A549 (cell line): ENCODE measurements around the gene PDZD7. TPM values are rescaled to one million over a fixed set of nuclear protein-coding genes. Genes with fewer than 3 reads are reported as not detected.

ENCODE experiments used
- ATAC-seq, 2 experiments: fragments of 200-7000 bp in 1 of 2; fragments of >200 bp in 1 of 2; cut with Nextera tagmentation in 1 of 2; cut with Tn5 transposase in 1 of 2; 3 replicates each; pipeline versions ENCODE4 v1.8.0 to v1.9.1; 2018 to 2020; ENCODE audit warnings: mild to moderate bottlenecking in 1 of 2, moderate library complexity in 1 of 2
- CTCF ChIA-PET: fragments of 300-600 bp; sonication (Branson Sonifier 250); formaldehyde crosslinking; extraction: SDS; loops from one replicate; lab custom pipeline; 2021; ENCODE audit warnings: antibody characterized with exemption, inconsistent platforms; lab: Yijun Ruan, JAX
- POLR2A ChIA-PET: fragments of 350-600 bp; formaldehyde crosslinking; extraction: SDS; loops from one replicate; lab custom pipeline; 2021; ENCODE audit warnings: antibody characterized with exemption, inconsistent platforms; lab: Yijun Ruan, JAX
- DNase-seq, 2 experiments: peaks; one replicate each; pipeline versions ENCODE4 v3.0.0 to v3.0.0-alpha.2; 2011 to 2016; ENCODE audit warnings: low read depth in 1 of 2, low spot score in 1 of 2
- FAIRE-seq: peaks from 2 replicates; lab custom pipeline; 2011; peaks lifted over from hg19 to GRCh38; lab: Jason Lieb, UNC
- H3K27ac ChIP-seq, 2 experiments: fragments of >200 bp; sonication (Bioruptor Twin); formaldehyde crosslinking; 3 replicates each; pipeline ENCODE4 v1.5.1; 2016 to 2017
- H3K4me1 ChIP-seq: fragments of >200 bp; sonication (Bioruptor Twin); formaldehyde crosslinking; 3 replicates; pipeline ENCODE4 v1.6.1; 2016
- H3K4me2 ChIP-seq: fragments of >200 bp; sonication (Bioruptor Twin); formaldehyde crosslinking; 3 replicates; pipeline ENCODE4 v1.6.1; 2016
- H3K4me3 ChIP-seq: fragments of >200 bp; sonication (Bioruptor Twin); formaldehyde crosslinking; 3 replicates; pipeline ENCODE4 v1.5.1; 2016
- H3K9me3 ChIP-seq: fragments of >200 bp; sonication (Bioruptor Twin); formaldehyde crosslinking; 3 replicates; pipeline ENCODE4 v1.6.1; 2016
- BHLHE40 ChIP-seq: IDR thresholded peaks from 2 replicates; pipeline ENCODE4 v1.6.1; 2012; ENCODE audit warnings: low read depth, low read length, inconsistent platforms
- CBX2 ChIP-seq: fragments of 200-600 bp; sonication (generic); IDR thresholded peaks from 2 replicates; pipeline ENCODE4 v1.6.1; 2016; ENCODE audit warnings: low read depth, mild to moderate bottlenecking, borderline replicate concordance
- E2F6 ChIP-seq: IDR thresholded peaks from 2 replicates; pipeline ENCODE4 v1.6.1; 2012; ENCODE audit warnings: low read depth, borderline replicate concordance
- EHMT2 ChIP-seq: fragments of 200-600 bp; sonication (generic); IDR thresholded peaks from 2 replicates; pipeline ENCODE4 v1.6.1; 2016; ENCODE audit warnings: antibody characterized with exemption, low read depth, mild to moderate bottlenecking, moderate library complexity
- EP300 ChIP-seq, 2 experiments: fragments of >200 bp; sonication (Bioruptor Twin); formaldehyde crosslinking; IDR thresholded peaks; 2 replicates in 1 of 2; 3 replicates in 1 of 2; pipeline ENCODE4 v1.6.1; 2016 to 2017
- FOXS1 ChIP-seq: fragments of 250-450 bp; sonication (Bioruptor Pico); IDR thresholded peaks from 2 replicates; pipeline ENCODE4 v1.5.0; 2020; ENCODE audit warnings: mild to moderate bottlenecking, moderate library complexity
- HDAC2 ChIP-seq: fragments of 200-600 bp; sonication (generic); IDR thresholded peaks from 2 replicates; pipeline ENCODE4 v1.6.1; 2016
- HES2 ChIP-seq: fragments of >200 bp; sonication (Bioruptor Twin); formaldehyde crosslinking; IDR thresholded peaks from 2 replicates; pipeline ENCODE4 v1.6.1; 2016
- JUN ChIP-seq, 2 experiments: fragments of >200 bp; sonication (Bioruptor Twin); formaldehyde crosslinking; IDR thresholded peaks; 2 replicates in 1 of 2; 3 replicates in 1 of 2; pipeline ENCODE4 v1.6.1; 2016 to 2017
- JUNB ChIP-seq: fragments of >200 bp; sonication (Bioruptor Twin); formaldehyde crosslinking; IDR thresholded peaks from 2 replicates; pipeline ENCODE4 v1.6.1; 2016
- KDM5A ChIP-seq: fragments of 200-600 bp; sonication (generic); IDR thresholded peaks from 2 replicates; pipeline ENCODE4 v1.6.1; 2016; ENCODE audit warnings: antibody characterized with exemption, mild to moderate bottlenecking
- MYC ChIP-seq: IDR thresholded peaks from 2 replicates; pipeline ENCODE4 v1.6.1; 2012; ENCODE audit warnings: mild to moderate bottlenecking, inconsistent platforms, low read length, improper control_type of control experiment, borderline replicate concordance
- POLR2A ChIP-seq: IDR thresholded peaks from 2 replicates; pipeline ENCODE4 v1.6.1; 2012; ENCODE audit warnings: mild to moderate bottlenecking, low read length
- POLR2AphosphoS2 ChIP-seq: conservative IDR thresholded peaks from 2 replicates; pipeline ENCODE4 v1.6.1; 2012; ENCODE audit warnings: low read length, improper control_type of control experiment, inconsistent platforms
- RCOR1 ChIP-seq: fragments of 150-350 bp; IDR thresholded peaks from 2 replicates; pipeline ENCODE4 v1.6.1; 2014; ENCODE audit warnings: antibody characterized with exemption, low read length, low read depth
- RNF2 ChIP-seq: fragments of 200-600 bp; sonication (generic); IDR thresholded peaks from 2 replicates; pipeline ENCODE4 v1.6.1; 2016; ENCODE audit warnings: low read depth, mild to moderate bottlenecking, antibody characterized with exemption, moderate library complexity, borderline replicate concordance
- TFCP2L1 ChIP-seq: fragments of 250-450 bp; sonication (Bioruptor Pico); IDR thresholded peaks from 2 replicates; pipeline ENCODE4 v1.5.0; 2021; ENCODE audit warnings: mild to moderate bottlenecking
- ZFP36 ChIP-seq: fragments of 450-650 bp; IDR thresholded peaks from 2 replicates; pipeline ENCODE4 v1.6.1; 2014; ENCODE audit warnings: borderline replicate concordance; ENCODE audit not compliant: partially characterized antibody
- WGBS: methylation state at CpG from one replicate; pipeline ENCODE4 v1.1.6; 2017; ENCODE audit errors: missing lambda C conversion rate; 5-methylcytosine and 5-hydroxymethylcytosine counted together
- polyA minus RNA-seq: library from RNA; depleted of rRNA, polyadenylated mRNA; stranded (reverse); fragments of >200 nt; gene quantifications from 2 replicates; pipeline ENCODE4 v1.2.3, GENCODE V29; 2011; rRNA and poly(A)+ RNA removed
- polyA plus RNA-seq, 4 experiments: library from polyadenylated mRNA; depleted of rRNA in 3 of 4; stranded (reverse); fragments of >200 nt; fragmentation: RNase III in 1 of 4; extraction: RNeasy Plus Mini Kit Qiagen cat#74134 plus additional on column Dnase treatment in 1 of 4; gene quantifications; 2 replicates in 3 of 4; 3 replicates in 1 of 4; pipeline ENCODE4 v1.2.3, GENCODE V29; 2011 to 2017
- TF ChIP-seq, protein P1 (sequence below): IDR thresholded peaks from 2 replicates; pipeline ENCODE4 v1.6.1; 2012
- TF ChIP-seq, protein P2 (sequence below): IDR thresholded peaks from 2 replicates; pipeline ENCODE4 v1.6.1; 2012

Gene PDZD7
- polyA plus RNA-seq (2011; rRNA removed) (0.20 and 0.21 TPM in 2 replicates), polyA plus RNA-seq (2017; fragmentation: RNase III; extraction: RNeasy Plus Mini Kit Qiagen cat#74134 plus additional on column Dnase treatment) (0.56 to 0.79 TPM (median 0.63 TPM) in 3 replicates), polyA minus RNA-seq (0.25 and 0.44 TPM in 2 replicates)
- 0.94 and 1.1 TPM in 2 replicates for polyA plus RNA-seq (2012; cell fraction: cytosol; rRNA removed)
- polyA plus RNA-seq (2012; cell fraction: nucleus; rRNA removed): 2.1 and 2.3 TPM in 2 replicates

- ATAC-seq (peak; percentile 80 to 93), FAIRE-seq (no peak), DNase-seq (peak; percentile 92 to 95)
- no peaks in the 10 kb centered on the region for H3K9me3 ChIP-seq
- peaks cover 27% of the 10 kb centered on the region for H3K4me1 ChIP-seq
- CTCF ChIA-PET: interaction anchor here (2.1 to 59.3 kb wide), 7 partner anchors 10 to 111 kb away, joined by 5 to 2364 read pairs (median 73); partner anchors contain the start of genes KAZALD1, LZTS2 and SEMA4G
- H3K27ac ChIP-seq: peak within 1 kb of the TSS; percentile 75 to 92
- POLR2A ChIA-PET: interaction anchor here (1.0 to 2.3 kb wide), 7 partner anchors 10 to 35 kb away, joined by 3 to 18 read pairs (median 5); partner anchors contain the start of gene KAZALD1
- H3K4me2 ChIP-seq: peak within 1 kb of the TSS; percentile 96
- TF ChIP-seq TFCP2L1 (CRISPR knock-in tag) (0 out of 2 replicates have a peak, but pooled peaks have one; percentile 21), E2F6 (0 out of 2 replicates have a peak, but pooled peaks have one; percentile 25), RCOR1 (no peak), POLR2A (peak; percentile 27), EHMT2 (no peak), JUNB (no peak)
- TF ChIP-seq, protein P1, sequence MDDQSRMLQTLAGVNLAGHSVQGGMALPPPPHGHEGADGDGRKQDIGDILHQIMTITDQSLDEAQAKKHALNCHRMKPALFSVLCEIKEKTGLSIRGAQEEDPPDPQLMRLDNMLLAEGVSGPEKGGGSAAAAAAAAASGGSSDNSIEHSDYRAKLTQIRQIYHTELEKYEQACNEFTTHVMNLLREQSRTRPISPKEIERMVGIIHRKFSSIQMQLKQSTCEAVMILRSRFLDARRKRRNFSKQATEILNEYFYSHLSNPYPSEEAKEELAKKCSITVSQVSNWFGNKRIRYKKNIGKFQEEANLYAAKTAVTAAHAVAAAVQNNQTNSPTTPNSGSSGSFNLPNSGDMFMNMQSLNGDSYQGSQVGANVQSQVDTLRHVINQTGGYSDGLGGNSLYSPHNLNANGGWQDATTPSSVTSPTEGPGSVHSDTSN: peak; percentile 99
- TF ChIP-seq, protein P2, sequence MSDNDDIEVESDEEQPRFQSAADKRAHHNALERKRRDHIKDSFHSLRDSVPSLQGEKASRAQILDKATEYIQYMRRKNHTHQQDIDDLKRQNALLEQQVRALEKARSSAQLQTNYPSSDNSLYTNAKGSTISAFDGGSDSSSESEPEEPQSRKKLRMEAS: peak; percentile 15; the same call in 1 of the 2 replicates
- H3K4me3 ChIP-seq: peak within 1 kb of the TSS; percentile 77
- WGBS: 0% methylated on average over 9 of the region's 38 CpGs
Observed at GRCh38 chr10:101031128-101031795, at the start of gene PDZD7, which contains the start of gene SFXN3. TSS of gene PDZD7 (minus strand) at chr10:101031129. CDS start at chr10:101030219, 910 bp downstream. TSS of gene SFXN3 (plus strand) at chr10:101031234. CDS start at chr10:101034695, 3,461 bp downstream.

- 83% methylated on average over 1 of the region's 1 CpG for WGBS
- ATAC-seq (no peak), FAIRE-seq (no peak), DNase-seq (no peak)
- TF ChIP-seq BHLHE40 (no peak), RNF2 (no peak), JUN (IDR thresholded peaks at IDR 0.05) (no peak), MYC (no peak), KDM5A (no peak), TFCP2L1 (CRISPR knock-in tag) (no peak), CBX2 (no peak), POLR2AphosphoS2 (no peak), FOXS1 (no peak), RCOR1 (no peak), HDAC2 (no peak), HES2 (no peak), ZFP36 (no peak), EP300 (IDR thresholded peaks at IDR 0.05) (no peak)
- TF ChIP-seq, protein P2: no peak
- Histone ChIP-seq H3K9me3 (no peaks in the 10 kb centered on the region), H3K4me2 (no peak overlapping the region), H3K4me1 (no peaks in the 10 kb centered on the region), H3K4me3 (no peak overlapping the region), H3K27ac (no peak overlapping the region)
- CTCF ChIA-PET: interaction anchor here (1.4 to 65.1 kb wide), 4 partner anchors 17 to 130 kb away, joined by 3 to 2364 read pairs (median 68); partner anchors contain the start of genes KAZALD1, PDZD7 and SFXN3
- POLR2A ChIA-PET: interaction anchor here (0.7 kb wide), 1 partner anchor 205 kb away, joined by 3 read pairs; no protein-coding TSS in a partner anchor
Observed at GRCh38 chr10:101079874-101080273, 48.9 kb upstream of the PDZD7 start.
